ENCODE measurements around the gene MRPL20.
"Not testable (repeated sequence)": the region's sequence is repeated elsewhere in the genome, so short reads cannot be mapped to it uniquely, and the experiment has no call there.

GRCh38 chr1:1417825-1418463 is 10.9 kb upstream of the MRPL20 start:
- TF ChIP-seq CTCF (IDR thresholded peaks at IDR 0.05); EZH2phosphoT487 (IDR thresholded peaks at IDR 0.05; ENCODE audit: borderline replicate concordance, low read depth); MEF2A (IDR thresholded peaks at IDR 0.05; ENCODE audit: borderline replicate concordance, low read depth): not testable (repeated sequence)

Measured in SK-N-SH (cell line).